Upper lobe of left lung (tissue), 4 donors: ENCODE data around the gene POLG.

Experiments used
- EP300 ChIP-seq, 4 donors: sonication (generic); formaldehyde crosslinking; IDR thresholded peaks; one replicate each; pipeline ENCODE4 v1.5.1; 2017; ENCODE audit warnings: antibody characterized with exemption in 4 of 4, control low read depth in 2 of 4
- POLR2A ChIP-seq, 4 donors: fragments of 450-650 bp; IDR thresholded peaks; one replicate each; pipeline ENCODE4 v1.5.1; 2016 to 2017; ENCODE audit warnings: antibody characterized with exemption in 4 of 4, mild to moderate bottlenecking in 2 of 4
- POLR2AphosphoS5 ChIP-seq, 2 donors: sonication (generic); formaldehyde crosslinking; IDR thresholded peaks; one replicate each; pipeline ENCODE4 v1.5.1; 2017; ENCODE audit warnings: antibody characterized with exemption in 2 of 2
- TF ChIP-seq, protein P1 (sequence below), 6 experiments: fragments of 450-650 bp in 4 of 6; fragments of 200-600 bp in 2 of 6; sonication (generic) in 2 of 6; IDR thresholded peaks; one replicate each; pipeline ENCODE4 v1.5.1; 2016 to 2019; ENCODE audit warnings: antibody characterized with exemption in 6 of 6

DNA sequence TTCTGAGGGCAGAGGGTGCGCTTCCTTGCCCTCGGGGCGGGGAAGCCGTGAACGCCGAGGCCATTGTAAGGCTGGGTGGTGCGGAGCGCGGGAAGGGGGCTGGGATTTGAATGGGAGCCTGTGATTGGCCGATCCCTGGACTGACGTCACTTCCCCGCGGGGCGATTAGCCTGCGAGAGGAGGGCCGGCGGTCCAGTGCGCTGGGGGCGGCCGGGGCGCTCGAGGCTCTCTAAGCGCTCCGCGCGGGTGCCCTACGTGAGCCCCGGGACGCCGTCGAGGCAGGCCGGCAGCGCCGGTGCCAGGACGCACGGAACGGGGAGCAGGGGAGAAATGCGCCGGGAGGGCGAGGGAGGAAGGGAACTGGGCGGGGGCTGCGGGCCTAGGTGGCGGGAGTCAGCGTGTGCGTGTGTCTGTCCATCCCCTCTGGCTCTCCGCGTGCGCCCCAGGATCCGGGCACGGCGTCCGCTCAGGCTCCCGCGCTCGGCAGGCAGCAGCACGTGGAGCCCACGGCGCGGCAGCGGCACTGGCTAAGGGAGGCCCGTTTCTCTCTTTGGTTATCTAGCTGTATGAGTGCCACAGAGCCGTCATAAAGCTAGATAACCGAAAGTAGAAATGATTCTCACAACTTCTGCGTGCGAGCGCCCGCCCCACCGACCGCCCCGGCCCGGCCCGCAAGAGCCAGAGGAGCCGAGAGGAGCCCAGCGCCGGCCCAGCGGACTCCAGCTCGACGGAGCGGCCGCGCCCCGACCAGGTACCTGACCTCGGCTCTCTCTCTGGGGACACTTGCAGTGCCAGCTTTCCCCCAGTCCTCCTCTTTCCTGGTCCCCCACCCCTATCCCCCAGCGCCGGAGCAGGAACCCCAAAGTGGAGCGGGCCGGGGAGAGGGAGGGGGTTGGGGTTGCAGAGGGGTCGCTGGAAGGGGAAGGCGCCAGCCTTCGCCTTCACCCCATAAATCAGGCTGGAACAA, 33.1 kb upstream of the POLG start:
- TF ChIP-seq EP300 (IDR thresholded peaks at IDR 0.05) (no peak), POLR2A (IDR thresholded peaks at IDR 0.05) (no peak), POLR2AphosphoS5 (IDR thresholded peaks at IDR 0.05) (no peak)
- TF ChIP-seq, protein P1, sequence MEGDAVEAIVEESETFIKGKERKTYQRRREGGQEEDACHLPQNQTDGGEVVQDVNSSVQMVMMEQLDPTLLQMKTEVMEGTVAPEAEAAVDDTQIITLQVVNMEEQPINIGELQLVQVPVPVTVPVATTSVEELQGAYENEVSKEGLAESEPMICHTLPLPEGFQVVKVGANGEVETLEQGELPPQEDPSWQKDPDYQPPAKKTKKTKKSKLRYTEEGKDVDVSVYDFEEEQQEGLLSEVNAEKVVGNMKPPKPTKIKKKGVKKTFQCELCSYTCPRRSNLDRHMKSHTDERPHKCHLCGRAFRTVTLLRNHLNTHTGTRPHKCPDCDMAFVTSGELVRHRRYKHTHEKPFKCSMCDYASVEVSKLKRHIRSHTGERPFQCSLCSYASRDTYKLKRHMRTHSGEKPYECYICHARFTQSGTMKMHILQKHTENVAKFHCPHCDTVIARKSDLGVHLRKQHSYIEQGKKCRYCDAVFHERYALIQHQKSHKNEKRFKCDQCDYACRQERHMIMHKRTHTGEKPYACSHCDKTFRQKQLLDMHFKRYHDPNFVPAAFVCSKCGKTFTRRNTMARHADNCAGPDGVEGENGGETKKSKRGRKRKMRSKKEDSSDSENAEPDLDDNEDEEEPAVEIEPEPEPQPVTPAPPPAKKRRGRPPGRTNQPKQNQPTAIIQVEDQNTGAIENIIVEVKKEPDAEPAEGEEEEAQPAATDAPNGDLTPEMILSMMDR (IDR thresholded peaks at IDR 0.05) = no peak
